Measurements from ENCODE around the gene HAGHL.

- TF ChIP-seq CTCF (conservative IDR thresholded peaks at IDR 0.05 in 1 of 2, IDR thresholded peaks at IDR 0.05 in 1 of 2; ENCODE audit: low read depth in 1 of 2, low read length in 2 of 2) = no peak
- no peak for TF ChIP-seq EZH2 (IDR thresholded peaks at IDR 0.05; ENCODE audit: low read length, missing control alignments)
Measured at GRCh38 chr16:768428-768827, 41.5 kb downstream of the HAGHL start.

Measured in fibroblast of lung (primary cell).